GM23338 (cell line): ENCODE measurements around the gene F11R. TPM values are rescaled to one million over a fixed set of nuclear protein-coding genes. Genes with fewer than 3 reads are reported as not detected.
A peak's percentile ranks its signal among the peaks of the same experiment; 100 is the strongest.

ENCODE experiments used
- ATAC-seq: fragments of 200-7000 bp; cut with Tn5 transposase; 3 replicates; pipeline ENCODE4 v1.9.1; 2020
- DNase-seq: peaks from one replicate; pipeline ENCODE4 v3.0.0-alpha.2; 2015; ENCODE audit warnings: low spot score
- H2AFZ ChIP-seq: fragments of 200-600 bp; sonication (generic); 2 replicates; pipeline ENCODE4 v1.8.0; 2016; ENCODE audit warnings: antibody characterized with exemption, mild to moderate bottlenecking, moderate library complexity
- H3F3A ChIP-seq: fragments of 200-600 bp; sonication (generic); replicated peaks from 2 replicates; pipeline ENCODE4 v1.8.0; 2017; ENCODE audit warnings: antibody characterized with exemption, mixed run types, low read depth
- H3K27ac ChIP-seq: fragments of 200-600 bp; sonication (generic); 2 replicates; pipeline ENCODE4 v1.6.1; 2016; ENCODE audit warnings: low read depth
- H3K27me3 ChIP-seq: fragments of 200-600 bp; sonication (generic); 2 replicates; pipeline ENCODE4 v1.8.0; 2016; ENCODE audit warnings: mild to moderate bottlenecking, mixed run types, moderate library complexity; ENCODE audit not compliant: insufficient read depth
- H3K36me3 ChIP-seq: fragments of 200-600 bp; sonication (generic); 2 replicates; pipeline ENCODE4 v1.8.0; 2016; ENCODE audit warnings: mild to moderate bottlenecking; ENCODE audit not compliant: insufficient read depth
- H3K4me1 ChIP-seq: fragments of 200-600 bp; sonication (generic); 2 replicates; pipeline ENCODE4 v1.8.0; 2016; ENCODE audit warnings: mild to moderate bottlenecking, moderate library complexity; ENCODE audit not compliant: insufficient read depth
- H3K4me2 ChIP-seq: fragments of 200-600 bp; sonication (generic); 2 replicates; pipeline ENCODE4 v1.7.1; 2017; ENCODE audit warnings: mixed run types
- H3K4me3 ChIP-seq: fragments of 200-600 bp; sonication (generic); 2 replicates; pipeline ENCODE4 v1.6.1; 2016; ENCODE audit warnings: mixed run types
- H3K79me2 ChIP-seq: fragments of 200-600 bp; sonication (generic); replicated peaks from 2 replicates; pipeline ENCODE4 v1.8.0; 2017; ENCODE audit warnings: mild to moderate bottlenecking; ENCODE audit not compliant: insufficient read depth
- H3K9me2 ChIP-seq: fragments of 200-600 bp; sonication (generic); 2 replicates; pipeline ENCODE4 v1.8.0; 2017; ENCODE audit not compliant: insufficient read depth
- H4K20me1 ChIP-seq: fragments of 200-600 bp; sonication (generic); replicated peaks from 2 replicates; pipeline ENCODE4 v1.8.0; 2017; ENCODE audit warnings: mild to moderate bottlenecking; ENCODE audit not compliant: insufficient read depth
- H3K27ac Mint-ChIP-seq: 2 replicates; pipeline ENCODE4 v1.8.0; 2020; ENCODE audit warnings: inconsistent platforms, mild to moderate bottlenecking, moderate library complexity, mixed read lengths
- H3K27me3 Mint-ChIP-seq: 3 replicates; pipeline ENCODE4 v1.8.0; 2022; ENCODE audit warnings: low read depth, mild to moderate bottlenecking, moderate library complexity, mixed read lengths, inconsistent platforms; ENCODE audit not compliant: insufficient read depth, poor library complexity
- H3K36me3 Mint-ChIP-seq: 3 replicates; pipeline ENCODE4 v1.8.0; 2021; ENCODE audit warnings: low read depth, mild to moderate bottlenecking, inconsistent platforms, moderate library complexity, mixed read lengths
- H3K4me1 Mint-ChIP-seq: 3 replicates; pipeline ENCODE4 v1.8.0; 2020; ENCODE audit warnings: mild to moderate bottlenecking, inconsistent platforms, mixed read lengths
- H3K4me3 Mint-ChIP-seq: 3 replicates; pipeline ENCODE4 v1.8.0; 2021; ENCODE audit warnings: moderate library complexity, mild to moderate bottlenecking, inconsistent platforms, mixed read lengths
- H3K9me3 Mint-ChIP-seq: 3 replicates; pipeline ENCODE4 v1.8.0; 2020; ENCODE audit warnings: moderate library complexity, mild to moderate bottlenecking, inconsistent platforms, mixed read lengths
- CTCF ChIP-seq, 2 experiments: fragments of 200-600 bp in 1 of 2; sonication (generic) in 1 of 2; conservative IDR thresholded peaks; 2 replicates each; pipeline versions ENCODE4 v1.5.1 to v1.6.1; 2016 to 2017; ENCODE audit warnings: antibody characterized with exemption in 2 of 2, low read depth in 2 of 2, mild to moderate bottlenecking in 2 of 2, moderate library complexity in 1 of 2
- ETS1 ChIP-seq: IDR thresholded peaks from 2 replicates; pipeline ENCODE4 v1.6.1; 2016; ENCODE audit warnings: antibody characterized with exemption
- EZH2phosphoT487 ChIP-seq: fragments of 200-600 bp; sonication (generic); IDR thresholded peaks from one replicate; pipeline ENCODE4 v1.8.1; 2018; ENCODE audit warnings: antibody characterized with exemption; ENCODE audit not compliant: unreplicated experiment
- POLR2AphosphoS5 ChIP-seq: IDR thresholded peaks from 2 replicates; pipeline ENCODE4 v1.6.1; 2016; ENCODE audit warnings: antibody characterized with exemption, low read depth
- STAT1 ChIP-seq: IDR thresholded peaks from one replicate; pipeline ENCODE4 v1.6.1; 2016; ENCODE audit warnings: antibody characterized with exemption; ENCODE audit not compliant: unreplicated experiment
- ZNF462 ChIP-seq: fragments of 250-450 bp; sonication (Bioruptor Pico); IDR thresholded peaks from 2 replicates; pipeline ENCODE4 v1.5.0; 2020; ENCODE audit warnings: mild to moderate bottlenecking, moderate library complexity
- long read RNA-seq: library from polyadenylated mRNA; unstranded; transcript quantifications from one replicate; pipeline ENCODE4 v2.0.0, GENCODE V29; 2020; ENCODE audit not compliant: unreplicated experiment
- polyA plus RNA-seq: library from polyadenylated mRNA; unstranded; fragments of >200 nt; fragmentation: Nextera tagmentation; extraction: Ambion mirVana; gene quantifications from 2 replicates; pipeline ENCODE4 v1.2.1, GENCODE V29; 2016
- total RNA-seq: library from RNA; depleted of rRNA; stranded (reverse); fragments of >200 nt; shearing (Covaris generic); gene quantifications from 2 replicates; pipeline ENCODE4 v1.2.3, GENCODE V29; 2014; rRNA removed

The F11R gene
- total RNA-seq (169 and 194 TPM in 2 replicates), polyA plus RNA-seq (51.0 and 51.8 TPM in 2 replicates)
- long read RNA-seq, partial matches to known transcripts, result 0 of 17 reads
- long read RNA-seq, other reads (novel, unspliced or antisense), result 17 of 17 reads

- Histone ChIP-seq H3K27ac (peak within 1 kb of the TSS; percentile 94), H3K4me2 (peak within 1 kb of the TSS; percentile 97), H3K4me3 (peak within 1 kb of the TSS; percentile 99), H3K4me1 (peaks cover 34% of the 10 kb centered on the region), H3K79me2 (peaks cover 52% of the 10 kb centered on the region), H3K27me3 (no peaks in the 10 kb centered on the region), H3K9me2 (no peaks in the 10 kb centered on the region), H2AFZ (no peak within 1 kb of the TSS), H4K20me1 (peaks cover 29% of the 10 kb centered on the region), H3K36me3 (no peaks in the 10 kb centered on the region), H3F3A (peaks cover 13% of the 10 kb centered on the region)
- H3K4me1 Mint-ChIP-seq, result peaks cover 47% of the 10 kb centered on the region
- TF ChIP-seq CTCF (conservative IDR thresholded peaks at IDR 0.05; ENCODE audit: low read depth in 2 of 2) (peak in 1 of 2 experiments; percentile 16; a peak in 1 of 4 replicates), ETS1 (0 out of 2 replicates have a peak, but pooled peaks have one; percentile 1), POLR2AphosphoS5 (peak; percentile 88), STAT1 (no peak), ZNF462 (CRISPR knock-in tag) (no peak), EZH2phosphoT487 (no peak)
- peaks cover 19% of the 10 kb centered on the region for H3K36me3 Mint-ChIP-seq
- no peaks in the 10 kb centered on the region; the same call in 2 of the 3 replicates for H3K9me3 Mint-ChIP-seq
- peak within 1 kb of the TSS; percentile 100 for H3K27ac Mint-ChIP-seq
- ATAC-seq (peak; percentile 55), DNase-seq (peak; percentile 83)
- H3K4me3 Mint-ChIP-seq, result peak within 1 kb of the TSS; percentile 89
- H3K27me3 Mint-ChIP-seq, result peaks cover 11% of the 10 kb centered on the region
These were observed at the start of gene F11R for GRCh38 chr1:161020509-161021164. TSS of gene F11R (minus strand) at chr1:161021152. CDS start at chr1:161021073, 79 bp downstream.
